SIG-M5 treated with dmso at 0.1 percent for 504 hours (cell line): Measurements from ENCODE around the gene ASPRV1.
"Not testable (repeated sequence)": the region's sequence is repeated elsewhere in the genome, so short reads cannot be mapped to it uniquely, and the experiment has no call there.

Source experiments
- DNase-seq: peaks from one replicate; lab custom pipeline; 2025; ENCODE audit not compliant: unreplicated experiment; lab: John Stamatoyannopoulos, UW

ASPRV1 gene

DNA sequence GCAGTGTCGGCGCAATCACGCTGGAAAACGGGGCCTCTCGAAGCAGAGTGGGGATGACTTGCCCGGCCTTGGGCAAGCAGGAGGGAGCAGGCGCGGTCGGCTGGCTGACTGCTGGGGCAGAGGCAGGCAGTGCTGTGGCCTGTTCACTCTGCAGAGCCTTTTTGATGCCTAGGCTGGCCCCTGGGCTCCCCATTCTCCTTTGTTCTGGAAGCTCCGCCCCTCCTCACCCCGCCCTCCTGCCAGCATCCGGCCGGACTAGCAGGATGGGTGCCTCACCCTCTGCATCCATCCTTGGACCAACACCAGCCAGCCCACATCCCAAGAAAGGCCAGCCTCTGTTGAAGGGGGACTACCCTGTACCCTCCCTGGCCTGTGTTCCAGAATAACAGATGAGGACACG lies at the start of gene ASPRV1:
TSS of gene ASPRV1 (minus strand) at position 136 of the 400 bp plus-strand sequence. CDS start 195 bp downstream, outside the sequence.
- no peak for DNase-seq

DNA sequence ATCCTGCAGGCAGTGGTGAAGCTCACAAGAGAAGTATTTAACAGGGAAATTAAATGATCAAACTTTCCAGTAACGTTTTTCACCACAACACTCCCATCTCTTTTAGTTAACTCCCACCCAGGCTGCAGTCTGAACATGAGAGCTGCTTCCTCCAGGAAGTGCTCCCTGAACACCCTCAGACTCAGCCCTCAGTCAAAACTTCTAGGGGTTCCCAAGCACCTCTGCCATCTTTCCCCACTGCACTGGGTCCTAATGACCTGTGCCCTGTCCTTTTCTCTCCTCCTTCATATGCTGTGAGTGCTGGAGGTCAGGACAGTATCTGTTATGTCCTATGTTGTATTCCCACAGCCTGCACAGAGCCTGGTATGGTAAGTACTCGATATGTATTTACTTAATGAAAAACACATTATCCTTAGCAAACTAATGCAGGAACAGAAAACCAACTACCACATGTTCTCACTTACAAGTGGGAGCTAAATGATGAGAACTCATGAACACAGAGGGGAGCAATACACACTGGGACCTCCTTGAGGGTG lies 49.2 kb upstream of the ASPRV1 start:
- DNase-seq, result no peak

DNA sequence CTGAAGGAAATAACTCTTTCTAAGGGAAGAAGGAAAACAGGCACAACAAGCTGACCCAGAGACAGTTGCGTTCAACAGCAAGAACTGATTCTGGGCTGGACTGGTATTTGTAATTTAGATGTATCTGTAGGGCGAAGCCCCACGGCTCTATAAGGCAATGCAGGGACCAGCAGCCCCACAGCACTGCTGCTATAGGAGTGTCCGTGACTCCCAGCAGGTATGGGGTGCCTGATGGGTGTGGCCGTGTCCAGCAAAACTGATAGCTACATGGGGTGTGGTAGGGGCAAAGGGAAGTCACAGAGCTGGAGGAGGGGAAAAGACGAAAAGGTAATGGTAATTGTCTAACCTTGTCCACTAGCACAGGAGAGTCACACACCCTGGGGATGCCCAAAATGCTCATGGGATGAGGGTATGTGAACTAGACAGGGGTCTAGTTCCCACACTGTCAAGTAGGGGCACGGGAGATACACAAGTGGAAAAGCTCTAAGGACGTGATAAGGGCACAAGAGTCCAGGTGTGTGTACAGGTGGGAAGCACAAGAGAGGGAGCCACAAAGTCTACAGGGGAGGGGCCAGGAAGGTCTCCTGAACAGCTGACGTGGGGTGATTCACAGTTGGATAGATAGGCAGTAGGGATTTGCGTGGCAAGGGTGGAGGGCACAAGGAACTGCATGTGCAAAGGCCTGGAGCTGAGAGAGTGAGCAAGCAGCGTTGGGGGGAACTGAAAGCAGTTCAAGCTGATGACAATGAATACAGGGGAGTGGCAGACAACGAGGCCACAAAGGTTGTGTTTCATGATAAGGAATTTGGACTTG lies 48.5 kb upstream of the ASPRV1 start:
- DNase-seq, result peak; percentile 80

DNA sequence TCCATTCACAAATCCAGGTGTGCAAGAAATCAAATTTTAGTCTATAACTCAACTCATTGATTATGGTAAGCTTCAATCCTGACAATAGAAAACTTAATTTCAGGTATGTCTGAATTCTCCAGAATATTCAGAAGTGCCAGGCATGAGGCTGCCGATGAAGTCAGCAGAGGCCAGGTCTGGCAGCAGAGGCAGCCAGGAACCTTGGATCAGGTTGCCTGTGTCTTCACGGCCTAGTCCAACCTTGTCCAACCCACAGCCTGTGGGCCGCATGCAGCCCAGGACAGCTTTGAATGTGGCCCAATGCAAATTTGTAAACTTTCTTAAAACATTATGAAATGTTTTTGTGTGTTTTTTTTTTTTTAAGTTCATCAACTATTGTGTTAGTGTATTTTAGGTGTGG lies 46.9 kb upstream of the ASPRV1 start:
- DNase-seq, result no peak

DNA sequence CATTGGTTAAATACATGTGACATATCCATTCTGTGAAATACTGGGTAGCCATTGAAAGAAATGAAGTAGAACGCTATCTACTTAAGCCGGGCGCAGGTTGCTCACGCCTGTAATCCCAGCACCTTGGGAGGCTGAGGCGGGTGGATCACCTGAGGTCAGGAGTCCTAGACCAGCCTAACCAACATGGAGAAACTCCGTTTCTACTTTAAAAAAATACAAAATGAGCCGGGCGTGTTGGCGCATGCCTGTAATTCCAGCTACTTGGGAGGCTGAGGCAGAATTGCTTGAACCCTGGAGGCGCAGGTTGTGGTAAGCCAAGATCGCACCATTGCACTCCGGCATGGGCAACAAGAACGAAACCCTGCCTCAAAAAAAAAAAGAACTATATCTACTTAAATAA lies 45.7 kb upstream of the ASPRV1 start:
- no peak for DNase-seq

DNA sequence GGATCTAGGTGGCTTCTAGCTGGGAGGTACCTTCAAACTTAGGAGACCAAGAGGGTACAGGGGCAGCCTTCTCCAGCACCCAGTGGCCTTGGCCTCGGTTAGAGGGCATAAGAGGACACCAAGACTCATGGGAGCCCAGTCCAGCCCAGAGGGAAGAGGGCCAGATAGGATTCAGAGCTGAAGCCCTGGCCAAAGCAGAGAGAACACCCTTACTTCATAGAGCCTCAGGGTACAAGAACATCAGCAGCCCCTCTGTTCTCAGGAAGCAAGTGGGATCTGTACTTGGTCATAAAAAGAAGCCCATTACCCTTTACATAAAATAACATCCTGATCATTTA lies 45.0 kb upstream of the ASPRV1 start:
- DNase-seq, result no peak

DNA sequence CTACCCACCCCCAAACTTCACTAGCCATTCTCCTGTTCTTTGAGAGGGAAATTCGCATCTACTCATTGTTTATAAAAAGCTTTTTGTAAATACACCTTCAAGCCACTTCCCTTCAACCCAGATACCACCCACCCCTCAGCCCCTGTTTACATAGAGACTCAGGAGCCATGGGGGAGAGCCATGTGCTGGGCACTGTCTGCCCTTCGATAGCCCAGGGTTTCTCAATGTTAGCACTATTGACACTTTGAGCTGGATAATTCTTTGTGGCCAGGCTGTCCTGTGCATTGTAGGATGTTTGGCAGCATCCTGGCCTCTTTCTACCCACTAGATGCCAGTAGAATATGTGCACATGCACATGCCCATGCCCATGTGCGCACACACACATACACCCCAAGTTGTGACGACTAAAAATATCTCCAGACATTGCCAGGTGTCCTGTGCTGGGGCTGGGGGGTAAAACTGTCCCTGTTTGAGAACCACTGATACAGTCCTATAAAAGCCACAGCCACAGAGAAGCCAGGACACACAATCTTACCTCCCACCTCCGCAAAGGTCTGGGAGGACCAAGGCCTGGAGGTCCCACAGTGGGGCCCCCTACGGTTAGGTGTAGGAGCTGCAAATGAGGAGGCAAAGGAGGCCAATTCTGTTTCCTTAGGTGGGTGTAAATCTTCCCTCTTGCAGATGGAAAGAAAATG lies 44.5 kb upstream of the ASPRV1 start:
- no peak for DNase-seq

DNA sequence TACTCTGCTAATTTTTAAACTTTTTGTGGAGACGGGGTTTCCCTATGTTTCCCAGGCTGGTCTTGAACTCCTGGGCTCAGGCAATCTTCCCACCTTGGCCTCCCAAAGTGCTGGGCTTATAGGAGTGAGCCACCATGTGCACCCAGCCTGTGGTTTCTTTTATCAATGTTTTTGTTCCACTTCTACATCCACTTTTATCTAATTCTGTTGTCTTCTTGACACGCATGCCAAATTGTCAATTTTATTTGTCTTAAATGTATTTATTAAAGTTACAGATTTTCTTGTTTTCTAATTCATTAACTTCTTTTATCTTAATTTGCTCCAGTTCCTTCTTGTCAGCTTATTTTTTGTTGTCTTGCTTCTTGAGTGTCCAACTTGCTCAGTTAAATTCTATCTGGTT lies 43.8 kb upstream of the ASPRV1 start:
- DNase-seq, result no peak

DNA sequence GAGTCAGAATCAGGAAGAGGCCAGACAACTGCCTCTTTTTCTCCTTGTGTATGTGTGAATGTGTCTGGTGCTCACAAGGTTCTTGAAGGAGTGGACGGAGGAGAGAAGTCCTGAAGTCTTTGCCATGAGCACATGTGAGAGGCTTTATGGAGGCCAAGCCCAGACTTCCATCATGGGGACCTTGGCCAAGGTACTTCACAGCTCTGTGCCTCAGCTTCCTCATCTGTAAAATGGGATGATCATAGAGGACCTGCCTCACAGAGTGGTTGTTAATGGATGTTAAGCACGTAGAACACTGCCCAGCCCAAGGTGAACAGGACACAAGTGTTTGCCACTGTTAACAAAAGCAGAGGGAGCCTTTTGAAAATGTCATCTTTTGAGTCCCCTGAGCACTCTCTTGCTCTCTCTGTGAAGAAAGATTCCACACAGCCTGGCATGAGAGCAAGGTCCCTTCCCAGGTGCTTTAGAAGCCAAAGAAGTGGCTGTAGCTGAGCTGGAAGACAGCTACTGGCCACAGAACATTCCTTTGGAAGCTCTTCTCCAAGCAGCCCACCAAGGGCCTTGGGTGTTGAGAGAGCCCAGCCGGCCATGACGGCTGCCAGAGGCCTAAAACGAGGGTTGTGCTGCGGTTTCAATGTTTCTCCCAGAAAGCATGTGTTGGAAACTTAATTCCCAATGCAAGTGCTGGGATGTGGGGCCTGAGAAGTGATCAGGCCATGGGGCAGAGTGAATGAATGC lies 41.8 kb upstream of the ASPRV1 start:
- no peak for DNase-seq

DNA sequence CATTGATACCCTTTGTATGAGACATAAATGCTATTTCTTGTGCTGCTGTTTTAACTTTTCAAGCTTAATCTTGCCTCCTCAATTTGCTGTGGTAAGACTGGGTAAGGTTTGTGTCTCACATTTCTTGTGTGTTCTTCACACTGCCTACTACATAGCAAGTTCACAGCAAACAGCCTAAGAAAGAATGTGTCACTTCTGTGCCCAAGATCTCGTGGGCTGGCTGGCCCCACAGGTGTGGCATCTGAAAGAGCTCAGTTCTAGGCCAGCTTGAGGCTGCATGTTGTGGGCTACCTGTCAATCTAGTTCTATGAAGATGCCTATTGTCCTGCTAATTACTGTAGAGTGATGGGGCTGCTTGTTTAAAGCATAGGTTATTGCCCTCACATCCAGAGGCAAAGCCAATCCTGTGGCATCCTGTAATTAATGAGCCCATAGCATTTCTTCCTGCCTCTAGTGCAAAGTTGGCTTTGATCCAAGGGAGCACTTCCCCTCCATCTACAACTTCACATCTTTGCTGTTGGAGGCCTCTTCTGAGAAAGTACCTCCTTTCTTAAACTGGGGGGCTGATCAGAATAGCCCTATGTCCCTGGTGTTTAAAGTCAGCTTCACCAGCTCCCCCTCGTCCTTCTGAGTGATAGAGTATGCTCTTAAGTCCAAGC lies 40.9 kb upstream of the ASPRV1 start:
- DNase-seq, result peak; percentile 27

DNA sequence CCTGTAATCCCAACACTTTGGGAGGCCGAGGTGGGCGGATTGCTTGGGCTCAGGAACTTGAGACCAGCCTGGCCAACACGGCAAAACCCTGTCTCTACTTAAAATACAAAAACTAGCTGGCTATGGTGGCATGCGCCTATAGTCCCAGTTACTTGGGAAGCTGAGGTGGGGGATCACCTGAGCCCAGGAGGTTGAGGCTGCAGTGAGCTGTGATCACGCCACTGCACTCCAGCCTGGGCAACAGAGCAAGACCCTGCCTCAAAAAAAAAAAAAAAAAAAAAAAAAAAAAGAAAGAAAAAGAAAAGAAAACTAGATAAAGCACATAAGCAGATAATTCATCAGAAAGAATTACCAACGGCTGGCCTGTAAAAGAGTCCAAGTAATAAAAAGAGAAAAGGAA lies 39.1 kb upstream of the ASPRV1 start:
- DNase-seq, result not testable (repeated sequence)

DNA sequence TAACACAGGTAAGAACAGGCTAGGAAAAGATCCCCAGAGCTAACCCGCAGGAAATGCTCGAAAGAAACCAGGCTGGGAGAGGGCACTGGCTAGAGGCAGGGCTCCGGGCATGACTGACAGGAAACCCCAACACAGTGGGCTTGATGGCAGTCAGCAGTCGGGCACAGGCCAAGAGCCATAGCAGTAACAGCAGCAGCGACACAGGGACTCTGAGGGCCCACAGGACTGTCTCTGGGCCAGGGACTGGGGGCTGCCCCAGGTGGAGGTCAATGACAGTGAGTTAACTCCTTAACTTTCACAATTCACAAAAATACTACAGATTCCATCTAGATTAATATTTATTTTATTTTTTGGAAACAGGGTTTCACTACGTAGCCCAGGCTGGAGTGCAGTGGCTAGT lies 37.3 kb upstream of the ASPRV1 start:
- no peak for DNase-seq

DNA sequence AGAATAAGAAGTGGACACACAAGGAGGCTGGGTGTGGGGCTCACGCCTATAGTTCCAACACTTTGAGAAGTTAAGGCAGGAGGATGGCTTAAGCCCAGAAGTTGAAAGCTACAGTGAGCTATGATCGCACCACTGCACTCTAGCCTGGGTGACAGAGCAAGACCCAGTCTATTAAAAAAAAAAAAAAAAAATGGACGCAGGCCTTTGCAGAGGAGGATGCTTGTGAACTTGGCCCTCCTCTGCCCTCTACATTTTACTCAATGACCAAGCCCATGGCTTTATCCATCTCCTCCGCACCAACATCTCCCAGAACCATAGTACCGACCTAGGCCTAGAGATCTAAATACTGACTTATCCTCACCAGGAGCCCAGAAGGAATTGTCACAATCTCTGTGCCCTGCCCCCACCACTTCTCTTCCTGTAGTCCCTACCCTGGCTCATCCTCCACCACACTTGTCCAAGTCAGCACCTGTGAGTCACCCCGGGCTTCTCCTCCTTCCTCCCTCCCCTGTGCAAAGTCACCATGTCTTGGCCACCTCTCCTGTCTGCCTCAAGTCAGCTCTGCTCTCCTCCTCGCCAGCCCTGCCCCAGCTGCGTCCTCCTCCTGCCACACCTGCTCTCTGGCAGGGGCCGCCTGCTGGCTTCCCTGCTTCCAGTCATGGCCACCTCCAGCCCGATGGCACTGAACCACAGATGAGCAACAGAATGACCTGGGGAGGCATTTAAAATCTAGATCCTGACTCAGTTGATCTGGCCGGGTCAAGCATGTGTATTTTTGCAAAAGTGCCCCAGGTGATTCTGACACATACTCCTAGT lies 35.8 kb upstream of the ASPRV1 start:
- peak; percentile 37 for DNase-seq

DNA sequence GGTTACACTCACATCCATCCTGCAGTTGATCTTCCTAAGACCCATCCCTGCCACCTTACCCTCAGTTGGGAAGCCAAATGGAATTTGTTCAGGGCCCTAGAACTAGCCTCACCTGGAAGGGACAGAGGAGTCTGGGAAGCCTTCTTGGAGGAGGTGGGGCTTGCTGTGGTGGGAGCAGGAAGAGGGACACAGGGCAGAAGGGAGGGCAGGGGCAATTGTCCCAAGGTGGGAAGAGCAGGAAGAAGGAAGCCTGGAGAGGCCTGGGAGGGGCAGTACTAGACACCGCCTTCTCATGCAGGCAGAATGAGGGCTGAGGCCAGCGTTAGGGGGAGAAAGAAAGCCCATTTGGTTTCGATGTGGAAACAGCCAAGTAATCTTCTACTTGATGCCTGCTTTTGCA lies 34.1 kb upstream of the ASPRV1 start:
- DNase-seq, result no peak

DNA sequence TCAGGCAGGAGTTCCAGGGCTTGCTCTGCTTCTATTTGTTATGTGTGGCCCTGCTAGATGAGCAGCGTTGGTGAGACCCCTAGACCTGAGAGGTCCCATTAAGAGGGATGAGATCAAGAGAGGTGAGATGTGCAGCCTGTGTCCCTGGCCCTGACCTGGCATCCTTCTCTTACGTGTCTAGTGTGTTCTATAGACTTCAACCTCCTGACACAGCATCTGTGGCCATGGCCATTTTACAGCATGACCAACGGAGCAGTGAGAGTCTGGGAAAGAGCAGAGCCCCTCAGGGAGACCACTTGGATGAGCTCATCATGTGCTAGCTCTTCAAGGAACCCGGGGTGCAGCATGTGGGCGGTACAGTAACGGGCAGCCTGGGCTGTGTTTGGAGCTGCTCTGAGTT lies 32.7 kb upstream of the ASPRV1 start:
- no peak for DNase-seq

DNA sequence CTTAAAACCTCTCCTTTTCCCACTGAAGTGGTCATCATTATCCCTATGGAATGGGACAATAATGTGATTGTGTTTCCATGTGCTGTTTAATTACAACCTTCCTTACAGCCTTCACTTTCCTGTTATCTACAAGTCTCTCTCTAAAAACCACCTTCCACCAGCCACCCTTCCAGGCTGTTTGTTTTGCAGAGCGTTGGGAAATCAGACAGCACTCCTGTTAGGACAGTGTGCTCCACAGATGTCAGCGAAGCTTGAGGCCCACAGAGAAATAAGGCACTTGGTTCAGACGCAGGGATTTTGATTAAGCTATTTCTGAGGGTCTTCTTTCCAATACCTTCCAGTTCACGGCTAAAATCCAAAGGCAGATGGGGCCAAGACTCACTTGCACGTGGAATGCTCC lies 32.3 kb upstream of the ASPRV1 start:
- no peak for DNase-seq

DNA sequence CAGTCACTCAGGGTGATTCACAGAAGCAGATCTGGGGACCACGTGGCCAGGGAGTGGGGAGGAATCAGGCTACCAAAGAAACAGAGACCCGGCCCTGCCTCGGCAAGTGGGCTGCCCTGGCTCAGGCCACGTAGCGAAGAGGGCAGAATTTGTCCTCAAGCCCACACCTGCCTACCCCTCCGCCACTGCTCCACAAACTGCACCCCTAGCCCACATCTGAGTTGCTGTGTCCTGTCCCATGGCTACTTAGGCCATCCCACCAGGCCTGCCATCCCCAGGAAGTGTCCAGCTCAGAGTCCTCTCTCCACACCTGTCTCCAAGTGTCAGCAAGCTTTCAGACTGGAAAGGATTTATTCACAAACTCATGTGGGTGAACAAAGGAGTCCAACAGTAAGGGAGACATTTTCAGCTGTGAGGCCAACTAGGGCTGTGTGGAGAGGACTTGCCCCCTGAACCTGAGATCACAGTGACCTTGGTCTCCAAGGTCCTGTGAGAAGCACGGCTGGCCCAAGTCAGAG lies 31.7 kb upstream of the ASPRV1 start:
- no peak for DNase-seq

DNA sequence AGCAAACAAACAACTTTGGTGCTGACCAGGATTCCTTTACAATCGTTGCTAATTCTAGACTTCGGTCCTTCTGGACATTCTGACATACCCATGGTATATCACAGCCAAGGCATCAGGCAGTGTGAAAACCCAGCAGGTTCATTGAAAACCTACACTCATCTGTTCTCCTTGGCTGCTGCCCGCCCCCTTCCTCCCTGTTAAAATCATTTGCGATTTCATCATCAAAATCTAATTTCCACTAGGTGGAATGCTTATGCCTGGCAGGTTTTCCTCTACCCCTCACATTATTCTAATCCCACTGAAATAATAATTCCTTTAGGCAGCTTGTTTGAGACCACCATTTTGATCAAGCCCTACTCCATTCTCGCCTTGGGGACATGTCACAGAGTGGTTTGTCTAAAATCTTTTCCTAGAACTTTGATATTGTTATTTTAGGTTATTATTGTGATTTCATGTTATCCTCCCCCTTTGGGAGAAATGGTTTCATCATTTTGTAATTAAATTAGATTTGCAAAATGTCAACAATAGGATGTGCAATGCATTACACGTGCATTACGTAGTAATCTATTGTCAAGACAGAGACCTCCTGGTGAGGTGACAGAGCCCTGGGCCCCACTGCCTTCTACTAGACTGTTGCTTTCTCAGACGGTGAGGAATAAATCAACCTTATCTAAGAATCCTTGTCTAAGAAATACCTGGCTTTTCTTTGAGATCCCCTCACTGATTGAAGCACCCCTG lies 31.0 kb upstream of the ASPRV1 start:
- no peak for DNase-seq

DNA sequence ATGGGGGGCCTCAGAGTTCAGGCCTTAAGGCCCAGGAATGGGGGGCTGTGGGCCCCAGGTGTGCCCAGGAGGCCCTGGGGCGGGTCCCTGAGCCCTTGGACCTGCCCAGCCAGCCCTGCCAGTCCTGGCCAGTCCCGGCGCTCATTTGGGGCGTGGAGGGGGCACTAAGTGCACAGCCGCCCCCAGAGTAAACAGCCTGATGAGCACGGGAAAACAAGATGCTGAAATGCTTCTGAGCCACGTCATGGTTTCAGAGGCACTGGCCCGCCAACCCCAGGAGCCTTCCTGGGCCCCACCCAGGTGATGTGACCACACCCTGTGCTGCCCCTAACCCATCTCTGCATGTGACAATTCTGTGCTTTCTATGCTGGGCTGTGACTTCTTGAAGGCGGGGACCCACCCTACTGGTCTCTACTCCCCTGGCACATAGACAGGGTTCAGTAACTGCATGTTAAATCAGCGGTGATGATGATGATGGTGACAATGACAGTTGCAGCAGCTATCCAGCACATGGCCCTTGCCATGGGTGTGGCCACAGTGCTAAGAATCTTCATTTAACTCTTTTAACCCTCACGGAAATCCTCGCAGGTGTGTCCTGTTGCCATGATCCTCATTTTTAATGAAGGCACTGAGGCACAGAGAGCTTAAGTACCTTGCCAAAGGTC lies 28.1 kb upstream of the ASPRV1 start:
- DNase-seq, result no peak
